Mononuclear cell (primary cell): ENCODE measurements around the gene LYSMD4. TPM values are rescaled to one million over a fixed set of nuclear protein-coding genes. Genes with fewer than 3 reads are reported as not detected.
"Not testable (repeated sequence)": the region's sequence is repeated elsewhere in the genome, so short reads cannot be mapped to it uniquely, and the experiment has no call there.

Experiments used
- H3K27me3 ChIP-seq: 2 replicates; pipeline ENCODE4 v1.6.0; 2011; ENCODE audit warnings: low read length, control low read depth; ENCODE audit not compliant: insufficient read depth
- H3K4me1 ChIP-seq: 2 replicates; pipeline ENCODE4 v1.5.1; 2011; ENCODE audit warnings: mild to moderate bottlenecking, low read length, control low read depth; ENCODE audit not compliant: insufficient read depth
- H3K4me3 ChIP-seq: 2 replicates; pipeline ENCODE4 v1.5.1; 2011; ENCODE audit warnings: mild to moderate bottlenecking, low read length, moderate library complexity
- H3K9me3 ChIP-seq: 2 replicates; pipeline ENCODE4 v1.5.1; 2011; ENCODE audit warnings: low read depth, mild to moderate bottlenecking, control low read depth, low read length
- total RNA-seq: library from RNA; depleted of rRNA; stranded (reverse); fragments of >200 nt; gene quantifications from one replicate; pipeline ENCODE4 v1.2.3, GENCODE V29; 2012

The LYSMD4 gene
- total RNA-seq, 1 donor: 6.6 TPM

- Histone ChIP-seq H3K4me3 (no peak overlapping the region), H3K27me3 (no peaks in the 10 kb centered on the region), H3K4me1 (peaks cover 16% of the 10 kb centered on the region), H3K9me3 (no peaks in the 10 kb centered on the region)
Observed at GRCh38 chr15:99736702-99737101, 3.5 kb upstream of the LYSMD4 start.

- H3K4me3 ChIP-seq: no peak overlapping the region
- H3K4me1 ChIP-seq: peaks cover 17% of the 10 kb centered on the region
- H3K9me3 ChIP-seq: no peaks in the 10 kb centered on the region
- H3K27me3 ChIP-seq: no peaks in the 10 kb centered on the region
Observed at GRCh38 chr15:99735868-99736267, 2.6 kb upstream of the LYSMD4 start.

GRCh38 chr15:99734575-99734974 is 1.3 kb upstream of the LYSMD4 start:
- peaks cover 17% of the 10 kb centered on the region for H3K4me1 ChIP-seq
- H3K27me3 ChIP-seq: no peaks in the 10 kb centered on the region
- H3K9me3 ChIP-seq: no peaks in the 10 kb centered on the region
- no peak overlapping the region for H3K4me3 ChIP-seq

- not testable (repeated sequence) for H3K4me3 ChIP-seq, H3K9me3 ChIP-seq
- H3K4me1 ChIP-seq: peaks cover 17% of the 10 kb centered on the region
Observed at GRCh38 chr15:99734040-99734291, 729 bp upstream of the LYSMD4 start.

GRCh38 chr15:99732751-99733267 is 428 bp downstream of the LYSMD4 start:
- no peaks in the 10 kb centered on the region for H3K9me3 ChIP-seq
- H3K4me1 ChIP-seq: peaks cover 17% of the 10 kb centered on the region
- H3K4me3 ChIP-seq: peak overlapping the region; percentile 79
- no peaks in the 10 kb centered on the region for H3K27me3 ChIP-seq

More at GRCh38 chr15:99734040-99734291, 729 bp upstream of the LYSMD4 start:
- H3K27me3 ChIP-seq: not testable (repeated sequence)

GRCh38 chr15:99732124-99732750 is 1.0 kb downstream of the LYSMD4 start:
- Histone ChIP-seq H3K27me3 (no peaks in the 10 kb centered on the region), H3K9me3 (no peaks in the 10 kb centered on the region), H3K4me3 (peak overlapping the region; percentile 79), H3K4me1 (peaks cover 17% of the 10 kb centered on the region)

- Histone ChIP-seq H3K4me3 (no peak overlapping the region), H3K9me3 (no peaks in the 10 kb centered on the region), H3K4me1 (peaks cover 17% of the 10 kb centered on the region), H3K27me3 (no peaks in the 10 kb centered on the region)
Observed at GRCh38 chr15:99731336-99732123, 1.7 kb downstream of the LYSMD4 start.

- Histone ChIP-seq H3K27me3 (no peaks in the 10 kb centered on the region), H3K9me3 (no peaks in the 10 kb centered on the region), H3K4me3 (no peak overlapping the region), H3K4me1 (peaks cover 17% of the 10 kb centered on the region)
Observed at GRCh38 chr15:99729920-99730319, 3.3 kb downstream of the LYSMD4 start.

- Histone ChIP-seq H3K4me1 (peaks cover 17% of the 10 kb centered on the region), H3K27me3 (no peaks in the 10 kb centered on the region), H3K9me3 (no peaks in the 10 kb centered on the region), H3K4me3 (no peak overlapping the region)
Observed at GRCh38 chr15:99729327-99729726, 3.9 kb downstream of the LYSMD4 start.

GRCh38 chr15:99728916-99729315 is 4.3 kb downstream of the LYSMD4 start:
- Histone ChIP-seq H3K4me3 (no peak overlapping the region), H3K4me1 (peaks cover 17% of the 10 kb centered on the region), H3K27me3 (no peaks in the 10 kb centered on the region), H3K9me3 (no peaks in the 10 kb centered on the region)

GRCh38 chr15:99727733-99728132 is 5.5 kb downstream of the LYSMD4 start:
- H3K4me1 ChIP-seq: peaks cover 12% of the 10 kb centered on the region
- H3K27me3 ChIP-seq: no peaks in the 10 kb centered on the region
- H3K4me3 ChIP-seq: no peak overlapping the region
- H3K9me3 ChIP-seq: no peaks in the 10 kb centered on the region

GRCh38 chr15:99727330-99727729 is 5.9 kb downstream of the LYSMD4 start:
- H3K4me1 ChIP-seq: peaks cover 8% of the 10 kb centered on the region
- H3K27me3 ChIP-seq: no peaks in the 10 kb centered on the region

GRCh38 chr15:99726333-99726732 is 6.9 kb downstream of the LYSMD4 start:
- no peaks in the 10 kb centered on the region for H3K27me3 ChIP-seq
- H3K4me3 ChIP-seq: no peak overlapping the region
- no peaks in the 10 kb centered on the region for H3K9me3 ChIP-seq
- H3K4me1 ChIP-seq: peaks cover 3% of the 10 kb centered on the region

More at GRCh38 chr15:99727330-99727729, 5.9 kb downstream of the LYSMD4 start:
- Histone ChIP-seq H3K9me3 (no peaks in the 10 kb centered on the region), H3K4me3 (no peak overlapping the region)

- peaks cover 19% of the 10 kb centered on the region for H3K4me1 ChIP-seq
- H3K4me3 ChIP-seq: no peak overlapping the region
- no peaks in the 10 kb centered on the region for H3K9me3 ChIP-seq
- H3K27me3 ChIP-seq: no peaks in the 10 kb centered on the region
Observed at GRCh38 chr15:99722406-99722805, 10.8 kb downstream of the LYSMD4 start.

GRCh38 chr15:99721896-99722295 is 11.3 kb downstream of the LYSMD4 start:
- no peak overlapping the region for H3K4me3 ChIP-seq
- peaks cover 19% of the 10 kb centered on the region for H3K4me1 ChIP-seq
- no peaks in the 10 kb centered on the region for H3K9me3 ChIP-seq
- H3K27me3 ChIP-seq: no peaks in the 10 kb centered on the region
